Left lung (tissue), 10 donors: Measurements from ENCODE around the gene EEF1AKMT4. TPM values are rescaled to one million over a fixed set of nuclear protein-coding genes. Genes with fewer than 3 reads are reported as not detected.

ENCODE experiments used
- ATAC-seq: fragments of 200-7000 bp; cut with Tn5 transposase; one replicate; pipeline ENCODE4 v1.9.1; 2020; ENCODE audit warnings: moderate library complexity
- DNase-seq, 4 donors: peaks; one replicate each; pipeline ENCODE4 v3.0.0-alpha.2; 2013 to 2020
- H3K27ac ChIP-seq, 2 donors: fragments of 200-600 bp; sonication (generic) in 1 of 2; one replicate each; pipeline versions ENCODE4 v1.5.0 to v1.8.0; 2020 to 2021
- H3K27me3 ChIP-seq, 2 donors: fragments of 200-600 bp; sonication (generic) in 1 of 2; one replicate each; pipeline versions ENCODE4 v1.5.0 to v1.8.0; 2020 to 2021
- H3K36me3 ChIP-seq, 2 donors: fragments of 200-600 bp; sonication (generic) in 1 of 2; one replicate each; pipeline versions ENCODE4 v1.5.0 to v1.8.0; 2020 to 2021
- H3K4me1 ChIP-seq, 2 donors: fragments of 200-600 bp; one replicate each; pipeline ENCODE4 v1.8.0; 2021
- H3K4me3 ChIP-seq, 2 donors: fragments of 200-600 bp; sonication (generic) in 1 of 2; one replicate each; pipeline versions ENCODE4 v1.5.0 to v1.8.0; 2020 to 2021; ENCODE audit warnings: mild to moderate bottlenecking in 1 of 2
- H3K9me3 ChIP-seq, 2 donors: fragments of 200-600 bp; sonication (generic) in 1 of 2; one replicate each; pipeline versions ENCODE4 v1.5.0 to v1.8.0; 2020 to 2021
- intact Hi-C, 2 donors: fragments of 100-400 bp; cut with DNase I; formaldehyde crosslinking; loops; one replicate each; pipeline versions ENCODE4 v1.11.2 to v1.14.2; 2022
- polyA plus RNA-seq, 6 donors: library from polyadenylated mRNA; unstranded; fragments of 120-200 nt; gene quantifications; one replicate each; pipeline ENCODE4 v1.2.1, GENCODE V29; 2013; ENCODE audit not compliant: insufficient read length in 6 of 6
- total RNA-seq, 2 donors: library from RNA; stranded (reverse); fragmentation: NEBNext Ultra II Directional; extraction: Animal tissue kit (Norgen Biotek cat#: 25700); gene quantifications; one replicate each; pipeline ENCODE4 v1.2.1, GENCODE V29; 2021
- TF ChIP-seq, protein P1 (sequence below), 2 donors: fragments of 200-600 bp; sonication (generic) in 1 of 2; IDR thresholded peaks; one replicate each; pipeline versions ENCODE4 v1.5.0 to v1.8.0; 2021; ENCODE audit warnings: antibody characterized with exemption in 2 of 2
- donor health status: DM: no; HTN: yes; CAD: no.
- donor health status: DM: no; HTN: no; CAD: no.

The EEF1AKMT4 gene
- total and polyA plus RNA-seq, 8 donors = 1.8 to 6.5 (median 2.7) TPM

DNA sequence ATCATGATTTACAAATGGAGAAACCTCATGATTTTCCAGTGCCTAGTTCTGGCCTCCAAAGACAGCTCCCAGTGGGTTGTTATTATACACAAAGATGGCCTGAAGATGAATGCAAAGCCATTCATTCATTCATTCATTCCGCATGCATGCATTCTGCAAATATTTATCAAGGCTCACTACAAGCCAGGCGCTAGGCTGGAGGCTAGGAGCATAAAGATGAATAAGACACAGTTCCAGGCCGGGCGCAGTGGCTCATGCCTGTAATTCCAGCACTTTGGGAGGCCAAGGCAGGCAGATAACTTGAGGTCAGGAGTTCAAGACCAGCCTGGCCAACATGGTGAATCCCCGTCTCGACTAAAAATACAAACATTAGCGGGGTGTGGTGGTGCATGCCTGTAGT is 47.1 kb downstream of the EEF1AKMT4 start:
- Histone ChIP-seq H3K36me3 (peaks cover 0 to 15% of the 10 kb centered on the region in 2 donors), H3K27me3 (no peaks in the 10 kb centered on the region), H3K4me3 (no peak overlapping the region), H3K9me3 (no peaks in the 10 kb centered on the region), H3K27ac (no peak overlapping the region), H3K4me1 (peaks cover 5 to 25% of the 10 kb centered on the region in 2 donors)
- TF ChIP-seq, protein P1, sequence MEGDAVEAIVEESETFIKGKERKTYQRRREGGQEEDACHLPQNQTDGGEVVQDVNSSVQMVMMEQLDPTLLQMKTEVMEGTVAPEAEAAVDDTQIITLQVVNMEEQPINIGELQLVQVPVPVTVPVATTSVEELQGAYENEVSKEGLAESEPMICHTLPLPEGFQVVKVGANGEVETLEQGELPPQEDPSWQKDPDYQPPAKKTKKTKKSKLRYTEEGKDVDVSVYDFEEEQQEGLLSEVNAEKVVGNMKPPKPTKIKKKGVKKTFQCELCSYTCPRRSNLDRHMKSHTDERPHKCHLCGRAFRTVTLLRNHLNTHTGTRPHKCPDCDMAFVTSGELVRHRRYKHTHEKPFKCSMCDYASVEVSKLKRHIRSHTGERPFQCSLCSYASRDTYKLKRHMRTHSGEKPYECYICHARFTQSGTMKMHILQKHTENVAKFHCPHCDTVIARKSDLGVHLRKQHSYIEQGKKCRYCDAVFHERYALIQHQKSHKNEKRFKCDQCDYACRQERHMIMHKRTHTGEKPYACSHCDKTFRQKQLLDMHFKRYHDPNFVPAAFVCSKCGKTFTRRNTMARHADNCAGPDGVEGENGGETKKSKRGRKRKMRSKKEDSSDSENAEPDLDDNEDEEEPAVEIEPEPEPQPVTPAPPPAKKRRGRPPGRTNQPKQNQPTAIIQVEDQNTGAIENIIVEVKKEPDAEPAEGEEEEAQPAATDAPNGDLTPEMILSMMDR (IDR thresholded peaks at IDR 0.05) = no peak
- intact Hi-C loops = no loop called here
- no peak for ATAC-seq
- DNase-seq = no peak

DNA sequence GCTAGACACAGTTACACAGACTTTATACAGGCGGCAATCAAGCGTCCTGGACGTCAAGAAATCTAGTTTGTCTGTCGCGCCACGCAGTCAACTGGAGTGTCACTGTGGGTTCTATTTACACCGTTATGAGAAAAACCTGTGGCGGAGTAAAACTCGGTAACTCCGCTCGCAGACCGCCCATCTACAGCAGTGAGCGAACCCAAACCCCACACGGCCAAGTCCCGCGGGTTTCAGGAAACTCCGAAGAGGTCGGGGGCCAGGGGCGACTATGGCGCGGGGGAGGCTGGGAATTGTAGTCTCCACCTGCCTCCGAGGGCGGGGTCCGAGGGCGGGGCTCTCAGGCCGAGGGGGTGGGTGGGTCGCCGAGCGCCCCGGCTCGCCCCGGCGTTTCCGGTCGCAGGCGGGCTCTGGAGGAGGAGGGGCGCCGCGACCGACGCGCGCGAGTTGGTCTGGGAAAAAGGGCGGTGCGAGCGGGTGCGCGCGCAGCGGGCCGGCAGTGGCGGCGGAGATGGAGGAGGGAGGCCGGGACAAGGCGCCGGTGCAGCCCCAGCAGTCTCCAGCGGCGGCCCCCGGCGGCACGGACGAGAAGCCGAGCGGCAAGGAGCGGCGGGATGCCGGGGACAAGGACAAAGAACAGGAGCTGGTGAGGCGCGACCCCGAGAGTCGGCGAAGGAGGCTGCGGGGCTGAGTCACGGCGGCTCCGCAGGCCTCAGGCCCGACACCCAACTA is 49.5 kb downstream of the EEF1AKMT4 start, which contains the start of gene PSMD2:
Gene PSMD2, plus strand, starts transcription at position 483 of the 729 bp plus-strand sequence. Its CDS starts 26 bp downstream, at position 509.
- intact Hi-C loops = no loop called here
- Histone ChIP-seq H3K27me3 (no peaks in the 10 kb centered on the region), H3K9me3 (no peaks in the 10 kb centered on the region), H3K36me3 (peaks cover 4 to 39% of the 10 kb centered on the region in 2 donors), H3K4me1 (peaks cover 5 to 25% of the 10 kb centered on the region in 2 donors), H3K4me3 (peak within 1 kb of the TSS; percentile 90 to 100), H3K27ac (peak within 1 kb of the TSS; percentile 80 to 88)
- TF ChIP-seq, protein P1 (IDR thresholded peaks at IDR 0.05) = no peak
- peak; percentile 99 for ATAC-seq
- DNase-seq = peak; percentile 94 to 99 (median 98)

DNA sequence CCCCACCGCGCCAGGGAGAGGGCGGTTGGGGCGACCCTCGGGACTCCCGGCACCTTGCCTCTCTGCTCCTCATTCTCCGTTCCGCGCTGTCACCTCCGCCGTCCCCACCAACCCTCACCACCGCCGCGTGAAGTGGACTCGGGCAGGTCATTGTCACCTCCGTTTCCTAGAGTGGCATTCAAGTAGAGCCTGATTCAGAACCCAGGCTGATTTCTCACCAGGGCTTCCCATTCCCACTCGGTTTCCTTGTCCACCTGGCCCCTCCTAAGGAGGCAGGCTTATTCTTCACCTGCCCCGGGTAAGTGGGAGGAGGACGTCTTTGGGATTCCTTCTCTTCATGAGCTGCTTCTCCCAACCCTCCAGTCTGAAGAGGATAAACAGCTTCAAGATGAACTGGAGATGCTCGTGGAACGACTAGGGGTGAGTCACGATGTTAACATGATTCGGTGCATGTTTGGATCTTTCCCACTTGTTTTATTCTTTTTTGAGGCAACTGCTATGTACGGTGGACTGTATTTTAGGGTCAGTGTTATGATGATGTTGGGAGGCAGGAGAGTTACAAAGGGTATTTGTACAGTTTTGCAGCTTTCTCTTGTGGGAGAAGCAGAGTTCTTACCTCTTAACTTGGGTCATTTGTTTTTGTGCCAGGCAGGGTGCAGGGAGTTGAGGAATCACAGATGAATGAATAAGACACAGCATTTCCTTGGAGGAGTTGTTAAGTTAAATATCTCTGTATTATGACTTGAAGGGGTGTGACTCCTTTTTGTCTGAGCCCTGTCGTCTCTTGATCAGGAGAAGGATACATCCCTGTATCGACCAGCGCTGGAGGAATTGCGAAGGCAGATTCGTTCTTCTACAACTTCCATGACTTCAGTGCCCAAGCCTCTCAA is 50.3 kb downstream of the EEF1AKMT4 start:
- no peaks in the 10 kb centered on the region for H3K9me3 ChIP-seq
- peaks cover 4 to 47% of the 10 kb centered on the region in 2 donors for H3K36me3 ChIP-seq
- peaks cover 5 to 25% of the 10 kb centered on the region in 2 donors for H3K4me1 ChIP-seq
- DNase-seq = no peak
- peak overlapping the region; percentile 57 to 80 for H3K27ac ChIP-seq
- H3K4me3 ChIP-seq = peak overlapping the region; percentile 90 to 100
- TF ChIP-seq, protein P1 (IDR thresholded peaks at IDR 0.05) = no peak
- intact Hi-C loops = no loop called here
- H3K27me3 ChIP-seq = no peaks in the 10 kb centered on the region
- ATAC-seq = peak; percentile 15

DNA sequence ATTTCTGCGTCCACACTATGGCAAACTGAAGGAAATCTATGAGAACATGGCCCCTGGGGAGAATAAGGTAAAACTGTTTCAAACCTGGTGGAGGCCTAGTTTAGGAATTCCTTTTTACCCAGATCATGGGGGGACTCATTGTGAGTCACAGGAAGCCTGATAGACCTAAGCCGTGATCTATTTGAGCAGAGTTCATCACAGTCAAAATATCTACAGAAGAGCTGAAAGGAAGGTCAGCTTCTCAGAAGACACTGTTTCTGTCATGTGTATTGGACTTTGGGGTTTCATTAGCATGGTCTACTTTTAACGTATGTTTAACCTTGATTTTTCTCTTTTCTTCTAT is 50.9 kb downstream of the EEF1AKMT4 start:
- no peak for DNase-seq
- TF ChIP-seq, protein P1 (IDR thresholded peaks at IDR 0.05) = no peak
- intact Hi-C loops = no loop called here
- Histone ChIP-seq H3K27me3 (no peaks in the 10 kb centered on the region), H3K36me3 (peaks cover 7 to 53% of the 10 kb centered on the region in 2 donors), H3K9me3 (no peaks in the 10 kb centered on the region), H3K4me3 (peak overlapping the region in 1 of 2 donors; percentile 100), H3K27ac (no peak overlapping the region), H3K4me1 (peaks cover 5 to 25% of the 10 kb centered on the region in 2 donors)
- no peak for ATAC-seq

DNA sequence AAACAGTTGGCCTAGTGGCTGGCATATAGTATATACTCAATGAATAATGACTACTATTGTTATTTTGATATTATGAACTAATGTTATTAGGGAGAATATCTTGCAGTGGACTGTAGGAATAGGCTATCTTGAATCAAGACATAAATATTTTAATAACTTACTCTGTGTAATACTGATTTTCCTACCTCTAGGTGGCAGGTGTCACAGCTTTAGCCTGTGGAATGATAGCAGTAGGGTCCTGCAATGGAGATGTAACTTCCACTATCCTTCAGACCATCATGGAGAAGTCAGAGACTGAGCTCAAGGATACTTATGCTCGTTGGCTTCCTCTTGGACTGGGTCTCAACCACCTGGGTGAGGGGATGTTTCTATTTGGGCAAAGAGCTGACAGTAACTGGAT is 56.1 kb downstream of the EEF1AKMT4 start:
- peaks cover 7 to 98% of the 10 kb centered on the region in 2 donors for H3K36me3 ChIP-seq
- no peak overlapping the region for H3K27ac ChIP-seq
- no peaks in the 10 kb centered on the region for H3K27me3 ChIP-seq
- H3K4me1 ChIP-seq = peaks cover 0 to 9% of the 10 kb centered on the region in 2 donors
- intact Hi-C loops = no loop called here
- H3K4me3 ChIP-seq = no peak overlapping the region
- DNase-seq (no peak), ATAC-seq (peak; percentile 46)
- TF ChIP-seq, protein P1 (IDR thresholded peaks at IDR 0.05) = no peak
- H3K9me3 ChIP-seq = no peaks in the 10 kb centered on the region
